Fibroblast of pulmonary artery (primary cell): ENCODE measurements around the gene ITPA.
A peak's percentile ranks its signal among the peaks of the same experiment; 100 is the strongest.
"Not testable (repeated sequence)": the region's sequence is repeated elsewhere in the genome, so short reads cannot be mapped to it uniquely, and the experiment has no call there.

Experiments
- DNase-seq: peaks from one replicate; pipeline ENCODE4 v3.0.0-alpha.2; 2010; ENCODE audit warnings: low read depth
- H3K4me3 ChIP-seq: replicated peaks from 2 replicates; pipeline ENCODE4 v1.5.1; 2011; ENCODE audit warnings: low read depth, mild to moderate bottlenecking, control low read depth, low read length, moderate library complexity
- TF ChIP-seq, protein P1 (sequence below): IDR thresholded peaks from 2 replicates; pipeline ENCODE4 v1.5.1; 2011; ENCODE audit warnings: mild to moderate bottlenecking, control low read depth, low read length, inconsistent platforms; ENCODE audit errors: missing control alignments

ITPA gene

DNA sequence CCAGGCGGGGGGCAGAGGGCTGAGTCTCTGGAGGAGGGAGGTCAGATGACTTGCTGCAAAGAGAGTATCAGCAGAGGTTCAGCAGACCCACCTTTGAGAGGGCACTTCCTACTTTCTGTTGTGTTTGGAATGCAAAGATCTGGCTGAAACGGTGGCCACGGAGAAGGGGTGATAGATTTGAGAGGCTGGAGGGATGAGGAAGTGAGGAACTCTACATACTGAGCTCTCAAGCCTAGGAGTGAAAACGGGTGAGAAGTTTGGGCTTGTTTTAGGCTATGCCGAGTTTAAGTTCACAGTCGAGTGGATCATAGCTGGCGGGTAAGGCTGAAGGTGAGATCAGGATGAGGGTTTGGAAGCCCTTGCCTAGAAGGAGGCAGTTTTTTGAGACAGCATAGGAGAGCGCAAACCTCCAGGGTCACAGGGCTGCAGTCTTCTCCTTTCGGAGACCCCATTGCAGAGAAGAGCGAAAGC, 477 bp upstream of the ITPA start:
- H3K4me3 ChIP-seq = peak overlapping the region; percentile 78
- no peak for DNase-seq
- TF ChIP-seq, protein P1, sequence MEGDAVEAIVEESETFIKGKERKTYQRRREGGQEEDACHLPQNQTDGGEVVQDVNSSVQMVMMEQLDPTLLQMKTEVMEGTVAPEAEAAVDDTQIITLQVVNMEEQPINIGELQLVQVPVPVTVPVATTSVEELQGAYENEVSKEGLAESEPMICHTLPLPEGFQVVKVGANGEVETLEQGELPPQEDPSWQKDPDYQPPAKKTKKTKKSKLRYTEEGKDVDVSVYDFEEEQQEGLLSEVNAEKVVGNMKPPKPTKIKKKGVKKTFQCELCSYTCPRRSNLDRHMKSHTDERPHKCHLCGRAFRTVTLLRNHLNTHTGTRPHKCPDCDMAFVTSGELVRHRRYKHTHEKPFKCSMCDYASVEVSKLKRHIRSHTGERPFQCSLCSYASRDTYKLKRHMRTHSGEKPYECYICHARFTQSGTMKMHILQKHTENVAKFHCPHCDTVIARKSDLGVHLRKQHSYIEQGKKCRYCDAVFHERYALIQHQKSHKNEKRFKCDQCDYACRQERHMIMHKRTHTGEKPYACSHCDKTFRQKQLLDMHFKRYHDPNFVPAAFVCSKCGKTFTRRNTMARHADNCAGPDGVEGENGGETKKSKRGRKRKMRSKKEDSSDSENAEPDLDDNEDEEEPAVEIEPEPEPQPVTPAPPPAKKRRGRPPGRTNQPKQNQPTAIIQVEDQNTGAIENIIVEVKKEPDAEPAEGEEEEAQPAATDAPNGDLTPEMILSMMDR = no peak

DNA sequence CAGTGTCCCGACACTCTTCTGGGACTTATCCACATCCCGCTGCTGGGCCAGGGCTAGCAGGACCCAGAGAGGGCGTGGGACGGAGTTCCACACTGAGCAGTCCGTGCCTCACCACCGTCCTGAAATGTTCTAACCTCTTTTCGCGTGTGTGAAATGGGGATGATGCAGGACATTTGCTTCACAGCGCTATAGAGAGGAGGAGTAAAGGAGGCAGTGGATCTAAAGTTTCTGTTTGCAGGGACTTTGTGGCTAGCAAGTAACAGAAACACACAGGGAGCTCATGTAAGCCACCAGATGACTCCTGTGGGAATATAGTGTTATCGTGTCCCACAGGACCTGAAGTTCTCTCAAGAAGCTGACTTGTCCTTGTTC, 634 bp downstream of the ITPA start:
- peak overlapping the region; percentile 78 for H3K4me3 ChIP-seq
- DNase-seq = no peak
- TF ChIP-seq, protein P1 = no peak

DNA sequence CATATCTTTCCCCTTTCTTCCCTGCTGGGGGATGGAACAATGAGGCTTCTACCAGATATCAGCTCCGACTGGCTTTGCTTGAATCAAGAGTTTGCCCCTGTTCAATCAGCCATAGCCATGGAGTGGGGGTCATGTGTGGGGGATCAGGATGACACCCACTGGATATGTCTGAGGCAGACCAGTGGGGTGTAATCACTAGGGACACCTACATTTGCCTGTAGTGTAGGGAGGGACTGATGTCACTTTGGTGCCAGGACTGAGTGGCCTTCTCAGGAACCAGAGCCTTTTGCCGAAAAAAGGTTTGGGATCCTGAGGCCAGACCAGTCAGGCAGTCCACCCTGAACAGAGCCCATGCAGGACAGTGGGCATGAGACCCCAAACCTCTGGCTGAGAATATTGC, 1.0 kb downstream of the ITPA start:
- no peak for DNase-seq
- TF ChIP-seq, protein P1 = no peak
- H3K4me3 ChIP-seq = peak overlapping the region; percentile 78

DNA sequence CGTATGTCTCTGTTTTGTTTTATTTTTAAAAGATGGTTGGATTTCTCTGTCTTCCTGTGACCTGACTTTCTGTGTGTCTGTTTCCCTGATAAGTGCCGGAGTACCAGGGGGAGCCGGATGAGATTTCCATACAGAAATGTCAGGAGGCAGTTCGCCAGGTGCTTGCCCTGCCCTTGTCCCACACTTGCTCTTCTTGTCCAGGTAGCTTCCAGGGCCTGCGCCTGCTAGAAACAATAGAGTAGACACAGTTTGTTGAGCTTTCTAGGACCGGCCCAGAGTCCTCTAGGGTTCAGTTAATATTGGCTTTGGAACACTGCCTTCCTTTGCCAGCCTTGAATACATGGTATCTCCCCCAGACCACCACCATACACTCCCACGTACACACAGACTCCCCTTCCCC, 3.9 kb downstream of the ITPA start:
- TF ChIP-seq, protein P1 = no peak
- no peak for DNase-seq

DNA sequence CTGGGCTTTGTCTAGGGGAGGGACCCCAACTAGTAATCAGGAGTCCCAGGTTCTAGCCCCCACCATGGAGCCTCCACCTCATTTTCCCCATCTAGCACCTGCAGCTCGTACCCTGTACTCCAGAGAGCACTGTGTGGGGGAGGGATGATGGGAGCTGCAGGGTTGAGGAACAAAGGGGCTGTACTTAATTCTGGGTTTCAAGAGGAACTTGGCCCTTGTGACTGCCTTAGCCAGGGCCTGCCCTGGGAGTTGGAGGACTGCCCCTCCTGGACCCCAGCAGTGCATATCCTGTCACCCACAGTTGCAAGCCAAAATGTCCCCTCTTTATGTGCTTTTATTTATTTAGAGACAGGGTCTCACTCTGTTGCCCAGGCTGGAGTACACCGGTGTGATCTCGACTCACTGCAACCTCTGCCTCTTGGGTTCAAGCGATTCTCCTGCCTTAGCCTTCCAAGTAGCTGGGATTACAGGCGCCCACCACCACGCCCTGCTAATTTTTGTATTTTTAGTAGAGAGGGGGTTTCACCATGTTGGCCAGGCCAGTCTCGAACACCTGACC, 6.1 kb downstream of the ITPA start:
- DNase-seq, H3K4me3 ChIP-seq: not testable (repeated sequence)

More for the DNA sequence above, 3.9 kb downstream of the ITPA start:
- no peak overlapping the region for H3K4me3 ChIP-seq

DNA sequence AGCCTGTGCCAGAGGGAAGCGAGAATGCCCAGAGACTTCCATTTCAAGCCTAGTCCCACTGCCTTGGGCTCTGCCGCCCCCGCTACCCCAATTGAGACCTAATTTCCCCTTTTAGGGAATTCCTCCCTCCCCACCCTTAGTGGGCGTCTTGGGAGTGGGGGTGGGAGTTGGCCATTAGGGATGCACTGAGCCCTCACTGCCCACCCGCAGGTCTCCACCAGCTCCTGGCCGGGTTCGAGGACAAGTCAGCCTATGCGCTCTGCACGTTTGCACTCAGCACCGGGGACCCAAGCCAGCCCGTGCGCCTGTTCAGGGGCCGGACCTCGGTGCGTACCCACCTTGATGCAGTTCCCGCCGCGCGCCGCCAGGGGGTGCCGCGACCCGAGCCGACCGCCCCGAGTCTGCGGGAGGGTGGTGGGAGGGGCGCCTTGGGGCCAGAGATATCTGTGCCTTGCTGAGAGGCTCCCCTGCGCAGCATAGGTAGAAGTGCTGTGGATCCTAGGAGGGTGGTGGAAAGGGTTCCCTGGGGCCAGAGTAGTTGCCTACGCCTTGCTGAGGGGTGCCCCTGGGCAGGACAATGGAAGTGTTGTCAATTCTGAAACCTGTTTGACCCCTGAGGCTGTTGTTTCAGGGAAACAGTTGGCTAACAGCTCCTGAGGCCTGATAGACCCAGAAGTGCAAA, 9.2 kb downstream of the ITPA start:
- no peak overlapping the region for H3K4me3 ChIP-seq
- TF ChIP-seq, protein P1 = peak; percentile 58
- DNase-seq = no peak

DNA sequence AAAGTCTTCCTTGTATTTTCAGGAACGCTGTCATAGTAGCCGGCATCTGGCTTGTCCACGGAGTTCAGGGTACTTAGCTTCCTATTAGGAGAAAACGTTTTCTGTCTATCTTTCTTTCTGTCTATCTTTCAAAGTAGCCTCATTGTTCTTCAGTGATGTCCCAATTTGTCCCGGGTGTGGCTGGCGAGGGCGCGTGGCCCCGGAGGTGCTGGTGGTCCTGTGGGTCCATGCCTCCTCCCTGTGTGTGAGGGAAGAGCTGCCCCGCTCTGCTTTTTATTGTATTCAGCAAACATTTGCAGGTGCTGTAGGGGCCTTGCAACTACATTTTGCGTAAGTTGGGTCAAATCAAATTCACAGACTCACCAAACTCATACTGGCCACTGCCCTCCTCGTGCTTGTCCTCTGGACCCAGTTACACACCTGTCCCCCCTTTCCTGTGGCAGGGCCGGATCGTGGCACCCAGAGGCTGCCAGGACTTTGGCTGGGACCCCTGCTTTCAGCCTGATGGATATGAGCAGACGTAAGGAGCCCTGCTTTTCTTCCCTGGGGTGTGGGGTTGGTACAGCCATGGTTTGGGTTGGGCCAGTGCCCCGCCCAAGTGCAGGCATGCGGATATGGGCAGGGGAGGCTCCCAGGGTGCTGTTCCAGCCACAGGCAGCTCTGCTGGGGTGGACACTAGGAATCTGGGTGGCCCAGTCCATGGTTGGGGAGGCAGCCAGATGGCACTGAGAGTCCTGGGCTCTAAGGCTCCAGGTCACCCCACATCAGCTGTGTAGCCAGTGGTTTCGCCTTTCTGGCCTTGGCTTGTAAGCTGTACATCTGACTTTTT, 12.3 kb downstream of the ITPA start:
- no peak for DNase-seq
- TF ChIP-seq, protein P1 = no peak
- H3K4me3 ChIP-seq = no peak overlapping the region
